ENCODE data around the gene C19orf47.

GRCh38 chr19:40298026-40298425, 50.2 kb downstream of the C19orf47 start:
- no peak for TF ChIP-seq CTCF (IDR thresholded peaks at IDR 0.05)
- TF ChIP-seq POLR2A (IDR thresholded peaks at IDR 0.05) = no peak
